ENCODE data around the gene EFCAB13.
"Not testable (repeated sequence)": the region's sequence is repeated elsewhere in the genome, so short reads cannot be mapped to it uniquely, and the experiment has no call there.

EFCAB13 gene

GRCh38 chr17:47425887-47426635 is 102.3 kb downstream of the EFCAB13 start:
- H3K4me1 ChIP-seq (ENCODE audit: control insufficient read depth, insufficient read depth, low read length); CTCF ChIA-PET; H3K4me3 ChIP-seq (ENCODE audit: low read depth, low read length); H3K36me3 ChIP-seq (ENCODE audit: control insufficient read depth in 2 of 2, insufficient read depth in 1 of 2, low read length in 2 of 2); H3K27ac ChIP-seq (ENCODE audit: extremely low read depth, low read depth, low read length); H3K9me3 ChIP-seq (ENCODE audit: control insufficient read depth, insufficient read depth, low read depth, low read length); POLR2A ChIA-PET: not testable (repeated sequence)
- peak; percentile 97 for TF ChIP-seq ZNF677 (tag by site-specific recombination; IDR thresholded peaks at IDR 0.05)

- H3K36me3 ChIP-seq (ENCODE audit: control insufficient read depth in 2 of 2, insufficient read depth in 1 of 2, low read length in 2 of 2) = peaks cover 0 to 7% of the 10 kb centered on the region in 2 experiments; a peak in 1 of 3 replicates
- no peak overlapping the region for H3K27ac ChIP-seq (ENCODE audit: extremely low read depth, low read depth, low read length)
- TF ChIP-seq ZNF366 (tag by site-specific recombination; conservative IDR thresholded peaks at IDR 0.05) = no peak
- TF ChIP-seq ZNF510 (tag by site-specific recombination; IDR thresholded peaks at IDR 0.05; ENCODE audit: insufficient replicate concordance) = no peak
- no peak for TF ChIP-seq ZNF138 (tag by site-specific recombination; IDR thresholded peaks at IDR 0.05; ENCODE audit: borderline replicate concordance)
- no peak for TF ChIP-seq YY2 (tag by site-specific recombination; IDR thresholded peaks at IDR 0.05)
- TF ChIP-seq ZNF76 (tag by site-specific recombination; IDR thresholded peaks at IDR 0.05; ENCODE audit: borderline replicate concordance, low read depth) = no peak
- no peak for TF ChIP-seq ZNF148 (tag by site-specific recombination; IDR thresholded peaks at IDR 0.05; ENCODE audit: borderline replicate concordance)
- TF ChIP-seq ZNF658 (tag by site-specific recombination; IDR thresholded peaks at IDR 0.05) = no peak
- TF ChIP-seq ZNF114 (tag by site-specific recombination; IDR thresholded peaks at IDR 0.05) = no peak
- no peak for TF ChIP-seq ZNF354C (tag by site-specific recombination; IDR thresholded peaks at IDR 0.05; ENCODE audit: borderline replicate concordance, low read depth)
- TF ChIP-seq ZNF660 (tag by site-specific recombination; IDR thresholded peaks at IDR 0.05) = no peak
- no peak for TF ChIP-seq OVOL3 (tag by site-specific recombination; IDR thresholded peaks at IDR 0.05)
- no peak for TF ChIP-seq ZBTB6 (tag by site-specific recombination; IDR thresholded peaks at IDR 0.05)
- TF ChIP-seq ZNF501 (tag by site-specific recombination; IDR thresholded peaks at IDR 0.05) = no peak
- TF ChIP-seq ZSCAN4 (tag by site-specific recombination; IDR thresholded peaks at IDR 0.05) = no peak
- no peak for TF ChIP-seq ZNF558 (tag by site-specific recombination; IDR thresholded peaks at IDR 0.05)
- no peak for TF ChIP-seq ZNF132 (tag by site-specific recombination; IDR thresholded peaks at IDR 0.05; ENCODE audit: borderline replicate concordance)
- TF ChIP-seq ZBTB21 (tag by site-specific recombination; IDR thresholded peaks at IDR 0.05) = no peak
- H3K4me3 ChIP-seq (ENCODE audit: low read depth, low read length) = no peak overlapping the region
- POLR2A ChIA-PET = no interaction called here
- no peaks in the 10 kb centered on the region for H3K9me3 ChIP-seq (ENCODE audit: control insufficient read depth, insufficient read depth, low read depth, low read length)
- CTCF ChIA-PET = interaction anchor here (0.6 kb wide), 1 partner anchor 46 kb away, joined by 3 read pairs; no protein-coding TSS in a partner anchor
- no peaks in the 10 kb centered on the region for H3K4me1 ChIP-seq (ENCODE audit: control insufficient read depth, insufficient read depth, low read length)
These were observed 104.2 kb downstream of the EFCAB13 start for GRCh38 chr17:47427985-47428384.

All from HEK293 (cell line).